Peyer's patch (tissue), 4 donors: ENCODE measurements around the gene ELL.

ENCODE experiments used
- POLR2A ChIP-seq, 2 donors: fragments of 450-650 bp; IDR thresholded peaks; one replicate each; pipeline ENCODE4 v1.5.1; 2017; ENCODE audit warnings: antibody characterized with exemption in 2 of 2, mild to moderate bottlenecking in 2 of 2, moderate library complexity in 2 of 2
- TF ChIP-seq, protein P1 (sequence below), 6 experiments: fragments of 450-650 bp in 4 of 6; fragments of 200-600 bp in 2 of 6; sonication (generic) in 1 of 6; IDR thresholded peaks; one replicate each; pipeline ENCODE4 v1.5.1; 2017 to 2019; ENCODE audit warnings: antibody characterized with exemption in 6 of 6, mild to moderate bottlenecking in 3 of 6, moderate library complexity in 1 of 6

DNA sequence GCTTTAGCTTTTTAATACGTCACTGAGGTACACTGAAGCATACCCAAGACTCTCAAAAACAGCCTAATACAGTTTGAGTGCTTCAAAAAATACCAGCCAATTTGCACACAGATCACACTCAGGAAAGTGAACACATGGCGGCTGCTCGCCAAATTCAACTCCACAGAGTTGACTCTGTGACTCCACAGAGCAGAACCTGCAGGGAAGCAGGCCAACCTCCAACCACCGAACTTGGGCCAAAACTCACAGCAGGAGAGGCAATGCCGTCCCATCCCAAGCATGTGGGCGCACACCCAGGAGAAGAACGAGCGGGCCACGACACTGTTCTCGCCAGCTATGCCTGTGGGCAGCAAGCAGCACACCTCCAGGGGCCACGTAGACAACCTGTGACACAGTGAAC lies 21.1 kb downstream of the ELL start:
- TF ChIP-seq POLR2A (IDR thresholded peaks at IDR 0.05): no peak
- TF ChIP-seq, protein P1, sequence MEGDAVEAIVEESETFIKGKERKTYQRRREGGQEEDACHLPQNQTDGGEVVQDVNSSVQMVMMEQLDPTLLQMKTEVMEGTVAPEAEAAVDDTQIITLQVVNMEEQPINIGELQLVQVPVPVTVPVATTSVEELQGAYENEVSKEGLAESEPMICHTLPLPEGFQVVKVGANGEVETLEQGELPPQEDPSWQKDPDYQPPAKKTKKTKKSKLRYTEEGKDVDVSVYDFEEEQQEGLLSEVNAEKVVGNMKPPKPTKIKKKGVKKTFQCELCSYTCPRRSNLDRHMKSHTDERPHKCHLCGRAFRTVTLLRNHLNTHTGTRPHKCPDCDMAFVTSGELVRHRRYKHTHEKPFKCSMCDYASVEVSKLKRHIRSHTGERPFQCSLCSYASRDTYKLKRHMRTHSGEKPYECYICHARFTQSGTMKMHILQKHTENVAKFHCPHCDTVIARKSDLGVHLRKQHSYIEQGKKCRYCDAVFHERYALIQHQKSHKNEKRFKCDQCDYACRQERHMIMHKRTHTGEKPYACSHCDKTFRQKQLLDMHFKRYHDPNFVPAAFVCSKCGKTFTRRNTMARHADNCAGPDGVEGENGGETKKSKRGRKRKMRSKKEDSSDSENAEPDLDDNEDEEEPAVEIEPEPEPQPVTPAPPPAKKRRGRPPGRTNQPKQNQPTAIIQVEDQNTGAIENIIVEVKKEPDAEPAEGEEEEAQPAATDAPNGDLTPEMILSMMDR (IDR thresholded peaks at IDR 0.05): no peak
